Liver (tissue), 9 donors: ENCODE measurements around the gene TMTC2. TPM values are rescaled to one million over a fixed set of nuclear protein-coding genes. Genes with fewer than 3 reads are reported as not detected.

ENCODE experiments used
- DNase-seq: peaks from one replicate; pipeline ENCODE4 v3.0.0-alpha.2; 2017; ENCODE audit warnings: low spot score
- H3K27ac ChIP-seq, 2 donors: one replicate each; pipeline ENCODE4 v1.7.0; 2013; ENCODE audit warnings: inconsistent platforms in 2 of 2, low read length in 2 of 2, control low read depth in 1 of 2, low read depth in 1 of 2, mild to moderate bottlenecking in 1 of 2
- H3K27me3 ChIP-seq, 4 donors: one replicate each; pipeline versions ENCODE4 v1.6.1 to v1.7.0; 2013; ENCODE audit warnings: low read length in 3 of 4, inconsistent platforms in 1 of 4, mild to moderate bottlenecking in 1 of 4, moderate library complexity in 1 of 4; ENCODE audit not compliant: control insufficient read depth in 4 of 4, insufficient read depth in 4 of 4
- H3K36me3 ChIP-seq, 4 donors: one replicate each; pipeline versions ENCODE4 v1.6.1 to v1.7.0; 2013; ENCODE audit warnings: low read length in 3 of 4, mild to moderate bottlenecking in 3 of 4, low read depth in 1 of 4, moderate library complexity in 1 of 4; ENCODE audit not compliant: control insufficient read depth in 4 of 4, insufficient read depth in 3 of 4
- H3K4me1 ChIP-seq, 4 donors: one replicate each; pipeline versions ENCODE4 v1.6.1 to v1.7.0; 2013; ENCODE audit warnings: low read length in 3 of 4, mild to moderate bottlenecking in 3 of 4, moderate library complexity in 1 of 4; ENCODE audit not compliant: control insufficient read depth in 4 of 4, insufficient read depth in 4 of 4
- H3K4me3 ChIP-seq, 3 donors: one replicate each; pipeline versions ENCODE4 v1.6.1 to v1.7.0; 2013; ENCODE audit warnings: low read length in 3 of 3, control low read depth in 1 of 3, low read depth in 1 of 3, mild to moderate bottlenecking in 1 of 3
- H3K9ac ChIP-seq, 2 donors: one replicate each; pipeline ENCODE4 v1.7.0; 2013; ENCODE audit warnings: low read length in 2 of 2, mild to moderate bottlenecking in 2 of 2, moderate library complexity in 2 of 2, control low read depth in 1 of 2, low read depth in 1 of 2
- H3K9me3 ChIP-seq, 4 donors: one replicate each; pipeline versions ENCODE4 v1.6.1 to v1.7.0; 2013; ENCODE audit warnings: low read length in 3 of 4; ENCODE audit not compliant: control insufficient read depth in 4 of 4
- EGR1 ChIP-seq, 2 donors: IDR thresholded peaks; 2 replicates each; pipeline ENCODE4 v1.6.1; 2016 to 2018; ENCODE audit warnings: antibody characterized with exemption in 2 of 2, low read depth in 2 of 2
- FOXA1 ChIP-seq: IDR thresholded peaks from 2 replicates; pipeline ENCODE4 v1.6.1; 2016; ENCODE audit warnings: antibody characterized with exemption
- FOXA2 ChIP-seq: IDR thresholded peaks from 2 replicates; pipeline ENCODE4 v1.6.1; 2016; ENCODE audit warnings: antibody characterized with exemption
- GABPA ChIP-seq, 2 donors: IDR thresholded peaks in 1 of 2; conservative IDR thresholded peaks in 1 of 2; 2 replicates each; pipeline ENCODE4 v1.6.1; 2016; ENCODE audit warnings: antibody characterized with exemption in 2 of 2, mild to moderate bottlenecking in 1 of 2, moderate library complexity in 1 of 2
- HNF4A ChIP-seq, 2 donors: conservative IDR thresholded peaks; 2 replicates each; pipeline ENCODE4 v1.6.1; 2016; ENCODE audit warnings: antibody characterized with exemption in 2 of 2, mild to moderate bottlenecking in 2 of 2
- HNF4G ChIP-seq: IDR thresholded peaks from 2 replicates; pipeline ENCODE4 v1.6.1; 2016; ENCODE audit warnings: antibody characterized with exemption
- JUND ChIP-seq, 2 donors: IDR thresholded peaks; 2 replicates each; pipeline ENCODE4 v1.6.1; 2016; ENCODE audit warnings: antibody characterized with exemption in 2 of 2
- NR2F2 ChIP-seq: IDR thresholded peaks from 2 replicates; pipeline ENCODE4 v1.6.1; 2016; ENCODE audit warnings: antibody characterized with exemption
- RAD21 ChIP-seq, 2 donors: IDR thresholded peaks; 2 replicates each; pipeline ENCODE4 v1.6.1; 2016; ENCODE audit warnings: antibody characterized with exemption in 2 of 2, mild to moderate bottlenecking in 2 of 2
- RXRA ChIP-seq, 2 donors: IDR thresholded peaks; 2 replicates each; pipeline ENCODE4 v1.6.1; 2017 to 2018; ENCODE audit warnings: antibody characterized with exemption in 2 of 2, mild to moderate bottlenecking in 1 of 2
- SP1 ChIP-seq: IDR thresholded peaks from 2 replicates; pipeline ENCODE4 v1.6.1; 2018; ENCODE audit warnings: antibody characterized with exemption, mild to moderate bottlenecking
- TAF1 ChIP-seq: conservative IDR thresholded peaks from 2 replicates; pipeline ENCODE4 v1.6.1; 2016; ENCODE audit warnings: antibody characterized with exemption, mild to moderate bottlenecking
- YY1 ChIP-seq: IDR thresholded peaks from 2 replicates; pipeline ENCODE4 v1.6.1; 2016; ENCODE audit warnings: antibody characterized with exemption, mild to moderate bottlenecking
- WGBS: extraction: QIAGEN DNeasy Blood & Tissue Kit; methylation state at CpG from one replicate; pipeline ENCODE4 v1.1.7; 2013; 5-methylcytosine and 5-hydroxymethylcytosine counted together
- polyA plus RNA-seq, 2 donors: library from polyadenylated mRNA; stranded (reverse) in 1 of 2; unstranded in 1 of 2; fragments of 200-250 nt in 1 of 2; fragments of >200 nt in 1 of 2; fragmentation: Nextera tagmentation in 1 of 2; extraction: Ambion mirVana in 1 of 2; gene quantifications; one replicate each; pipeline versions ENCODE4 v1.2.1 to v1.2.3, GENCODE V29; 2013 to 2015
- total RNA-seq, 2 donors: library from RNA; depleted of rRNA; stranded (reverse); fragments of >200 nt; gene quantifications; one replicate each; pipeline ENCODE4 v1.2.3, GENCODE V29; 2014
- TF ChIP-seq, protein P1 (sequence below): IDR thresholded peaks from 2 replicates; pipeline ENCODE4 v1.6.1; 2016; ENCODE audit warnings: antibody characterized with exemption
- TF ChIP-seq, protein P2 (sequence below): fragments of 150-350 bp; IDR thresholded peaks from 2 replicates; pipeline ENCODE4 v1.5.1; 2017; ENCODE audit warnings: improper control_type of control experiment, low read depth, low read length; ENCODE audit not compliant: missing input control
- TF ChIP-seq, protein P3 (sequence below): IDR thresholded peaks from 2 replicates; pipeline ENCODE4 v1.6.1; 2016; ENCODE audit warnings: antibody characterized with exemption
- TF ChIP-seq, protein P4 (sequence below): IDR thresholded peaks from 2 replicates; pipeline ENCODE4 v1.6.1; 2016; ENCODE audit warnings: antibody characterized with exemption
- TF ChIP-seq, protein P5 (sequence below): IDR thresholded peaks from 2 replicates; pipeline ENCODE4 v1.6.1; 2016; ENCODE audit warnings: antibody characterized with exemption, mild to moderate bottlenecking
- donor health status: healthy.
- donor health status: healthy.
- donor health status: healthy.
- donor health status: healthy.
- donor health status: healthy.

Gene TMTC2
- total and polyA plus RNA-seq, 4 donors = 0.36 to 3.0 (median 0.61) TPM

DNA sequence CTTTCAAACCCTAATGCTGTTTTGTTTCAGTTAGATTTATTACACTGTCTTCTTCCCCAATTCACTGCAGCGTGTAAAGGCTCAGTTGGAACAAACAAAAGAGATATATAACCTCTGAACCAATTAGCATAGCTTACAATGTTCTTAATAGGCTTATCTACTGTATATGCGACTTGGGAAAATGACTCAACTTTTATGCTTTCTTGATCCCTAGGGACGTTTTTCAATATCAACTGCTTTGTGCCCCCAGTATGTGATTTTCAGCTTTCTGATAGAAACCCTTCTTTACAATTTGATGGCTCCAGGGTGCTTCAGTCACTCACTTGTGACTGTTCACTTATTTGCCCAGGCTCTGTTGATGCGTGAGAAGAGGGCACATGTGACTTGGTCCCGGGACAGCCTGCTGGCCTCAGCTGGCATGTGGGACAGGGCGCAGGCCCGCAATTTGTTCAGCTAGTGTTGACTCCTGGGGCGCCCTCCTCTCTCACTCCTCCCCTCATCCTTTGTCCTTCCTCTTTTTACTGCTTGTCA, 107.1 kb downstream of the TMTC2 start:
- Histone ChIP-seq H3K4me3 (no peak overlapping the region), H3K36me3 (no peaks in the 10 kb centered on the region)
- WGBS = 76% methylated on average over 8 of the region's 8 CpGs

More for the DNA sequence above, 107.1 kb downstream of the TMTC2 start:
- no peak for DNase-seq
- no peaks in the 10 kb centered on the region for H3K4me1 ChIP-seq
- no peak overlapping the region for H3K27ac ChIP-seq
- no peaks in the 10 kb centered on the region for H3K27me3 ChIP-seq
- H3K9ac ChIP-seq = no peak overlapping the region
- no peaks in the 10 kb centered on the region for H3K9me3 ChIP-seq
- TF ChIP-seq HNF4A (conservative IDR thresholded peaks at IDR 0.05) (no peak), JUND (IDR thresholded peaks at IDR 0.05) (no peak), RXRA (IDR thresholded peaks at IDR 0.05) (no peak), FOXA1 (no peak), HNF4G (no peak), YY1 (no peak), EGR1 (IDR thresholded peaks at IDR 0.05; ENCODE audit: low read depth in 2 of 2) (no peak), GABPA (IDR thresholded peaks at IDR 0.05 in 1 of 2, conservative IDR thresholded peaks at IDR 0.05 in 1 of 2) (no peak), SP1 (no peak), TAF1 (no peak), NR2F2 (no peak), RAD21 (IDR thresholded peaks at IDR 0.05) (no peak), FOXA2 (no peak)
- TF ChIP-seq, protein P1, sequence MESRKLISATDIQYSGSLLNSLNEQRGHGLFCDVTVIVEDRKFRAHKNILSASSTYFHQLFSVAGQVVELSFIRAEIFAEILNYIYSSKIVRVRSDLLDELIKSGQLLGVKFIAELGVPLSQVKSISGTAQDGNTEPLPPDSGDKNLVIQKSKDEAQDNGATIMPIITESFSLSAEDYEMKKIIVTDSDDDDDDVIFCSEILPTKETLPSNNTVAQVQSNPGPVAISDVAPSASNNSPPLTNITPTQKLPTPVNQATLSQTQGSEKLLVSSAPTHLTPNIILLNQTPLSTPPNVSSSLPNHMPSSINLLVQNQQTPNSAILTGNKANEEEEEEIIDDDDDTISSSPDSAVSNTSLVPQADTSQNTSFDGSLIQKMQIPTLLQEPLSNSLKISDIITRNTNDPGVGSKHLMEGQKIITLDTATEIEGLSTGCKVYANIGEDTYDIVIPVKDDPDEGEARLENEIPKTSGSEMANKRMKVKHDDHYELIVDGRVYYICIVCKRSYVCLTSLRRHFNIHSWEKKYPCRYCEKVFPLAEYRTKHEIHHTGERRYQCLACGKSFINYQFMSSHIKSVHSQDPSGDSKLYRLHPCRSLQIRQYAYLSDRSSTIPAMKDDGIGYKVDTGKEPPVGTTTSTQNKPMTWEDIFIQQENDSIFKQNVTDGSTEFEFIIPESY = no peak
- TF ChIP-seq, protein P2, sequence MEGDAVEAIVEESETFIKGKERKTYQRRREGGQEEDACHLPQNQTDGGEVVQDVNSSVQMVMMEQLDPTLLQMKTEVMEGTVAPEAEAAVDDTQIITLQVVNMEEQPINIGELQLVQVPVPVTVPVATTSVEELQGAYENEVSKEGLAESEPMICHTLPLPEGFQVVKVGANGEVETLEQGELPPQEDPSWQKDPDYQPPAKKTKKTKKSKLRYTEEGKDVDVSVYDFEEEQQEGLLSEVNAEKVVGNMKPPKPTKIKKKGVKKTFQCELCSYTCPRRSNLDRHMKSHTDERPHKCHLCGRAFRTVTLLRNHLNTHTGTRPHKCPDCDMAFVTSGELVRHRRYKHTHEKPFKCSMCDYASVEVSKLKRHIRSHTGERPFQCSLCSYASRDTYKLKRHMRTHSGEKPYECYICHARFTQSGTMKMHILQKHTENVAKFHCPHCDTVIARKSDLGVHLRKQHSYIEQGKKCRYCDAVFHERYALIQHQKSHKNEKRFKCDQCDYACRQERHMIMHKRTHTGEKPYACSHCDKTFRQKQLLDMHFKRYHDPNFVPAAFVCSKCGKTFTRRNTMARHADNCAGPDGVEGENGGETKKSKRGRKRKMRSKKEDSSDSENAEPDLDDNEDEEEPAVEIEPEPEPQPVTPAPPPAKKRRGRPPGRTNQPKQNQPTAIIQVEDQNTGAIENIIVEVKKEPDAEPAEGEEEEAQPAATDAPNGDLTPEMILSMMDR = no peak
- TF ChIP-seq, protein P3, sequence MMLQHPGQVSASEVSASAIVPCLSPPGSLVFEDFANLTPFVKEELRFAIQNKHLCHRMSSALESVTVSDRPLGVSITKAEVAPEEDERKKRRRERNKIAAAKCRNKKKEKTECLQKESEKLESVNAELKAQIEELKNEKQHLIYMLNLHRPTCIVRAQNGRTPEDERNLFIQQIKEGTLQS = no peak
- TF ChIP-seq, protein P4, sequence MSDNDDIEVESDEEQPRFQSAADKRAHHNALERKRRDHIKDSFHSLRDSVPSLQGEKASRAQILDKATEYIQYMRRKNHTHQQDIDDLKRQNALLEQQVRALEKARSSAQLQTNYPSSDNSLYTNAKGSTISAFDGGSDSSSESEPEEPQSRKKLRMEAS = no peak
- TF ChIP-seq, protein P5, sequence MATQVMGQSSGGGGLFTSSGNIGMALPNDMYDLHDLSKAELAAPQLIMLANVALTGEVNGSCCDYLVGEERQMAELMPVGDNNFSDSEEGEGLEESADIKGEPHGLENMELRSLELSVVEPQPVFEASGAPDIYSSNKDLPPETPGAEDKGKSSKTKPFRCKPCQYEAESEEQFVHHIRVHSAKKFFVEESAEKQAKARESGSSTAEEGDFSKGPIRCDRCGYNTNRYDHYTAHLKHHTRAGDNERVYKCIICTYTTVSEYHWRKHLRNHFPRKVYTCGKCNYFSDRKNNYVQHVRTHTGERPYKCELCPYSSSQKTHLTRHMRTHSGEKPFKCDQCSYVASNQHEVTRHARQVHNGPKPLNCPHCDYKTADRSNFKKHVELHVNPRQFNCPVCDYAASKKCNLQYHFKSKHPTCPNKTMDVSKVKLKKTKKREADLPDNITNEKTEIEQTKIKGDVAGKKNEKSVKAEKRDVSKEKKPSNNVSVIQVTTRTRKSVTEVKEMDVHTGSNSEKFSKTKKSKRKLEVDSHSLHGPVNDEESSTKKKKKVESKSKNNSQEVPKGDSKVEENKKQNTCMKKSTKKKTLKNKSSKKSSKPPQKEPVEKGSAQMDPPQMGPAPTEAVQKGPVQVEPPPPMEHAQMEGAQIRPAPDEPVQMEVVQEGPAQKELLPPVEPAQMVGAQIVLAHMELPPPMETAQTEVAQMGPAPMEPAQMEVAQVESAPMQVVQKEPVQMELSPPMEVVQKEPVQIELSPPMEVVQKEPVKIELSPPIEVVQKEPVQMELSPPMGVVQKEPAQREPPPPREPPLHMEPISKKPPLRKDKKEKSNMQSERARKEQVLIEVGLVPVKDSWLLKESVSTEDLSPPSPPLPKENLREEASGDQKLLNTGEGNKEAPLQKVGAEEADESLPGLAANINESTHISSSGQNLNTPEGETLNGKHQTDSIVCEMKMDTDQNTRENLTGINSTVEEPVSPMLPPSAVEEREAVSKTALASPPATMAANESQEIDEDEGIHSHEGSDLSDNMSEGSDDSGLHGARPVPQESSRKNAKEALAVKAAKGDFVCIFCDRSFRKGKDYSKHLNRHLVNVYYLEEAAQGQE = no peak
